ENCODE results near the gene WIZ. TPM values are rescaled to one million over a fixed set of nuclear protein-coding genes. Genes with fewer than 3 reads are reported as not detected.

WIZ gene
- total and polyA plus RNA-seq, 10 of the 15 experiments (the other 5 are each of a cell fraction or from before 2014, with no cell fraction given), result 0.10 to 26.7 (median 2.7) TPM

DNA sequence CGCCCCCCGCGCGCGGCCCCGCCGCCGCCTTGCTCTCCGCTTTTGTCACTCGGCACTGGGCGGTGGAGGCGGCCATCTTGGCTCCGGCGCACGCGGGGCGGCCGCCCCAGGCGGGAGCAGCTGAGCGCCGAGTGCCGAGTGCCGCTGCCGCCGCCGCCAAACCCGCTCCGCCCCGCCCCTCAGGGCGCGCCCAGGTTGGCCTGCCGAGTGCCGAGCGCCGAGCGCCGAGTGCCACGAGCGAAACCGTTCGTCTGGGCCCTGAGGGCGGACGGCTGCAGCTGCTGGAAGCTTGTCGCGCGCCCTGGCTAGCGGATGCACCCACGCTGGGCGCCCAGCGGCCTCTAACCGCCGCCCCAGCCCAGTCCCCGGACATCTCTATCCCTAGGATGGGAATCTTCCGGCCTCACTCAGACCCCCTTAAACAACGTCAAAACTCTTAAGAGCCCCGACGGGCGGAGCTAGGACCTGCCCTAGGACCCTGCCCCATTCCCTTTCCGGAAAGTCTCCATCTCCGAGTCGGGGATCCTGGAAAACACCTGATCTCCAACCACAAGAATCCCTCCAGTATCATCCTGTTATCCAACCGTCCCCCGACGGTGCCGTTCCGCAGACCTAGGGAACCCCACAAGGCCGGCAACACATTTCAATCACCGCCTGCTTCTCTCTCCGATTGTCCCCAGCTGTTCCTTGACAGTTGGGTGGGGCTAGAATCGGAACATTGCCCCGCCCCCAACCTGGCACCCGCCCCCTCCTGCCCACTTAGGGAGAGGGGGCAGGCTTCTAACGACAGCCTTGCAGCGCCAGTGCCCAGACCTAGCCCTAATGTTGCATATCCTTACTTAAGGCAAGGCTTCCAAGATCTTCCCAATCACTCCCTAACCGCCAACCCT lies 16.9 kb downstream of the WIZ start (continued):
- TF ChIP-seq, protein P1, sequence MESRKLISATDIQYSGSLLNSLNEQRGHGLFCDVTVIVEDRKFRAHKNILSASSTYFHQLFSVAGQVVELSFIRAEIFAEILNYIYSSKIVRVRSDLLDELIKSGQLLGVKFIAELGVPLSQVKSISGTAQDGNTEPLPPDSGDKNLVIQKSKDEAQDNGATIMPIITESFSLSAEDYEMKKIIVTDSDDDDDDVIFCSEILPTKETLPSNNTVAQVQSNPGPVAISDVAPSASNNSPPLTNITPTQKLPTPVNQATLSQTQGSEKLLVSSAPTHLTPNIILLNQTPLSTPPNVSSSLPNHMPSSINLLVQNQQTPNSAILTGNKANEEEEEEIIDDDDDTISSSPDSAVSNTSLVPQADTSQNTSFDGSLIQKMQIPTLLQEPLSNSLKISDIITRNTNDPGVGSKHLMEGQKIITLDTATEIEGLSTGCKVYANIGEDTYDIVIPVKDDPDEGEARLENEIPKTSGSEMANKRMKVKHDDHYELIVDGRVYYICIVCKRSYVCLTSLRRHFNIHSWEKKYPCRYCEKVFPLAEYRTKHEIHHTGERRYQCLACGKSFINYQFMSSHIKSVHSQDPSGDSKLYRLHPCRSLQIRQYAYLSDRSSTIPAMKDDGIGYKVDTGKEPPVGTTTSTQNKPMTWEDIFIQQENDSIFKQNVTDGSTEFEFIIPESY (IDR thresholded peaks at IDR 0.05), result no peak
- peak; percentile 68 for TF ChIP-seq CREM (IDR thresholded peaks at IDR 0.05; ENCODE audit: low read depth)
- TF ChIP-seq, protein P2, sequence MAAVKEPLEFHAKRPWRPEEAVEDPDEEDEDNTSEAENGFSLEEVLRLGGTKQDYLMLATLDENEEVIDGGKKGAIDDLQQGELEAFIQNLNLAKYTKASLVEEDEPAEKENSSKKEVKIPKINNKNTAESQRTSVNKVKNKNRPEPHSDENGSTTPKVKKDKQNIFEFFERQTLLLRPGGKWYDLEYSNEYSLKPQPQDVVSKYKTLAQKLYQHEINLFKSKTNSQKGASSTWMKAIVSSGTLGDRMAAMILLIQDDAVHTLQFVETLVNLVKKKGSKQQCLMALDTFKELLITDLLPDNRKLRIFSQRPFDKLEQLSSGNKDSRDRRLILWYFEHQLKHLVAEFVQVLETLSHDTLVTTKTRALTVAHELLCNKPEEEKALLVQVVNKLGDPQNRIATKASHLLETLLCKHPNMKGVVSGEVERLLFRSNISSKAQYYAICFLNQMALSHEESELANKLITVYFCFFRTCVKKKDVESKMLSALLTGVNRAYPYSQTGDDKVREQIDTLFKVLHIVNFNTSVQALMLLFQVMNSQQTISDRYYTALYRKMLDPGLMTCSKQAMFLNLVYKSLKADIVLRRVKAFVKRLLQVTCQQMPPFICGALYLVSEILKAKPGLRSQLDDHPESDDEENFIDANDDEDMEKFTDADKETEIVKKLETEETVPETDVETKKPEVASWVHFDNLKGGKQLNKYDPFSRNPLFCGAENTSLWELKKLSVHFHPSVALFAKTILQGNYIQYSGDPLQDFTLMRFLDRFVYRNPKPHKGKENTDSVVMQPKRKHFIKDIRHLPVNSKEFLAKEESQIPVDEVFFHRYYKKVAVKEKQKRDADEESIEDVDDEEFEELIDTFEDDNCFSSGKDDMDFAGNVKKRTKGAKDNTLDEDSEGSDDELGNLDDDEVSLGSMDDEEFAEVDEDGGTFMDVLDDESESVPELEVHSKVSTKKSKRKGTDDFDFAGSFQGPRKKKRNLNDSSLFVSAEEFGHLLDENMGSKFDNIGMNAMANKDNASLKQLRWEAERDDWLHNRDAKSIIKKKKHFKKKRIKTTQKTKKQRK (IDR thresholded peaks at IDR 0.05; ENCODE audit: low read depth, low read length), result peak; percentile 57; the same call in 1 of the 2 replicates
- TF ChIP-seq SMAD5 (IDR thresholded peaks at IDR 0.05; ENCODE audit: low read depth), result 0 out of 2 replicates have a peak, but pooled peaks have one; percentile 20
- TF ChIP-seq YY1 (IDR thresholded peaks at IDR 0.05; ENCODE audit: low read depth, low read length), result peak; percentile 97
- TF ChIP-seq, protein P3, sequence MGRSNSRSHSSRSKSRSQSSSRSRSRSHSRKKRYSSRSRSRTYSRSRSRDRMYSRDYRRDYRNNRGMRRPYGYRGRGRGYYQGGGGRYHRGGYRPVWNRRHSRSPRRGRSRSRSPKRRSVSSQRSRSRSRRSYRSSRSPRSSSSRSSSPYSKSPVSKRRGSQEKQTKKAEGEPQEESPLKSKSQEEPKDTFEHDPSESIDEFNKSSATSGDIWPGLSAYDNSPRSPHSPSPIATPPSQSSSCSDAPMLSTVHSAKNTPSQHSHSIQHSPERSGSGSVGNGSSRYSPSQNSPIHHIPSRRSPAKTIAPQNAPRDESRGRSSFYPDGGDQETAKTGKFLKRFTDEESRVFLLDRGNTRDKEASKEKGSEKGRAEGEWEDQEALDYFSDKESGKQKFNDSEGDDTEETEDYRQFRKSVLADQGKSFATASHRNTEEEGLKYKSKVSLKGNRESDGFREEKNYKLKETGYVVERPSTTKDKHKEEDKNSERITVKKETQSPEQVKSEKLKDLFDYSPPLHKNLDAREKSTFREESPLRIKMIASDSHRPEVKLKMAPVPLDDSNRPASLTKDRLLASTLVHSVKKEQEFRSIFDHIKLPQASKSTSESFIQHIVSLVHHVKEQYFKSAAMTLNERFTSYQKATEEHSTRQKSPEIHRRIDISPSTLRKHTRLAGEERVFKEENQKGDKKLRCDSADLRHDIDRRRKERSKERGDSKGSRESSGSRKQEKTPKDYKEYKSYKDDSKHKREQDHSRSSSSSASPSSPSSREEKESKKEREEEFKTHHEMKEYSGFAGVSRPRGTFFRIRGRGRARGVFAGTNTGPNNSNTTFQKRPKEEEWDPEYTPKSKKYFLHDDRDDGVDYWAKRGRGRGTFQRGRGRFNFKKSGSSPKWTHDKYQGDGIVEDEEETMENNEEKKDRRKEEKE (IDR thresholded peaks at IDR 0.05), result no peak
- TF ChIP-seq, protein P4, sequence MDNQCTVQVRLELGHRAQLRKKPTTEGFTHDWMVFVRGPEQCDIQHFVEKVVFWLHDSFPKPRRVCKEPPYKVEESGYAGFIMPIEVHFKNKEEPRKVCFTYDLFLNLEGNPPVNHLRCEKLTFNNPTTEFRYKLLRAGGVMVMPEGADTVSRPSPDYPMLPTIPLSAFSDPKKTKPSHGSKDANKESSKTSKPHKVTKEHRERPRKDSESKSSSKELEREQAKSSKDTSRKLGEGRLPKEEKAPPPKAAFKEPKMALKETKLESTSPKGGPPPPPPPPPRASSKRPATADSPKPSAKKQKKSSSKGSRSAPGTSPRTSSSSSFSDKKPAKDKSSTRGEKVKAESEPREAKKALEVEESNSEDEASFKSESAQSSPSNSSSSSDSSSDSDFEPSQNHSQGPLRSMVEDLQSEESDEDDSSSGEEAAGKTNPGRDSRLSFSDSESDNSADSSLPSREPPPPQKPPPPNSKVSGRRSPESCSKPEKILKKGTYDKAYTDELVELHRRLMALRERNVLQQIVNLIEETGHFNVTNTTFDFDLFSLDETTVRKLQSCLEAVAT (IDR thresholded peaks at IDR 0.05), result peak; percentile 100
- TF ChIP-seq, protein P5, sequence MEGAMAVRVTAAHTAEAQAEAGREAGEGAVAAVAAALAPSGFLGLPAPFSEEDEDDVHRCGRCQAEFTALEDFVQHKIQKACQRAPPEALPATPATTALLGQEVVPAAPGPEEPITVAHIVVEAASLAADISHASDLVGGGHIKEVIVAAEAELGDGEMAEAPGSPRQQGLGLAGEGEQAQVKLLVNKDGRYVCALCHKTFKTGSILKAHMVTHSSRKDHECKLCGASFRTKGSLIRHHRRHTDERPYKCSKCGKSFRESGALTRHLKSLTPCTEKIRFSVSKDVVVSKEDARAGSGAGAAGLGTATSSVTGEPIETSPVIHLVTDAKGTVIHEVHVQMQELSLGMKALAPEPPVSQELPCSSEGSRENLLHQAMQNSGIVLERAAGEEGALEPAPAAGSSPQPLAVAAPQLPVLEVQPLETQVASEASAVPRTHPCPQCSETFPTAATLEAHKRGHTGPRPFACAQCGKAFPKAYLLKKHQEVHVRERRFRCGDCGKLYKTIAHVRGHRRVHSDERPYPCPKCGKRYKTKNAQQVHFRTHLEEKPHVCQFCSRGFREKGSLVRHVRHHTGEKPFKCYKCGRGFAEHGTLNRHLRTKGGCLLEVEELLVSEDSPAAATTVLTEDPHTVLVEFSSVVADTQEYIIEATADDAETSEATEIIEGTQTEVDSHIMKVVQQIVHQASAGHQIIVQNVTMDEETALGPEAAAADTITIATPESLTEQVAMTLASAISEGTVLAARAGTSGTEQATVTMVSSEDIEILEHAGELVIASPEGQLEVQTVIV (IDR thresholded peaks at IDR 0.05; ENCODE audit: borderline replicate concordance, partially characterized antibody), result no peak
- TF ChIP-seq ETV6 (conservative IDR thresholded peaks at IDR 0.05 in 1 of 2, IDR thresholded peaks at IDR 0.05 in 1 of 2; ENCODE audit: borderline replicate concordance in 1 of 2, low read depth in 1 of 2), result 0 out of 4 replicates have a peak, but pooled peaks of 1 of the 2 experiments have one; percentile 19
- peak; percentile 46; the same call in 1 of the 2 replicates for TF ChIP-seq TBL1XR1 (IDR thresholded peaks at IDR 0.05; ENCODE audit: low read depth, low read length)
- TF ChIP-seq BHLHE40 (IDR thresholded peaks at IDR 0.05; ENCODE audit: borderline replicate concordance in 1 of 2, low read depth in 2 of 2, low read length in 1 of 2), result peak; percentile 83 to 95
- TF ChIP-seq, protein P6, sequence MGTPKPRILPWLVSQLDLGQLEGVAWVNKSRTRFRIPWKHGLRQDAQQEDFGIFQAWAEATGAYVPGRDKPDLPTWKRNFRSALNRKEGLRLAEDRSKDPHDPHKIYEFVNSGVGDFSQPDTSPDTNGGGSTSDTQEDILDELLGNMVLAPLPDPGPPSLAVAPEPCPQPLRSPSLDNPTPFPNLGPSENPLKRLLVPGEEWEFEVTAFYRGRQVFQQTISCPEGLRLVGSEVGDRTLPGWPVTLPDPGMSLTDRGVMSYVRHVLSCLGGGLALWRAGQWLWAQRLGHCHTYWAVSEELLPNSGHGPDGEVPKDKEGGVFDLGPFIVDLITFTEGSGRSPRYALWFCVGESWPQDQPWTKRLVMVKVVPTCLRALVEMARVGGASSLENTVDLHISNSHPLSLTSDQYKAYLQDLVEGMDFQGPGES (IDR thresholded peaks at IDR 0.05), result no peak
- peak; percentile 59; the same call in 2 of the 3 replicates for TF ChIP-seq POU2F2 (IDR thresholded peaks at IDR 0.05; ENCODE audit: borderline replicate concordance, low read depth, low read length)
